T1000 (cell line): ENCODE results near the gene IGF2.

Source experiments
- DNase-seq: peaks from one replicate; lab custom pipeline; 2025; ENCODE audit warnings: mixed read lengths; lab: John Stamatoyannopoulos, UW

IGF2 gene

GRCh38 chr11:2103668-2104523 is 35.3 kb downstream of the IGF2 start:
- DNase-seq = no peak

GRCh38 chr11:2102883-2103213 is 36.3 kb downstream of the IGF2 start:
- DNase-seq = no peak

- DNase-seq = no peak
Observed at GRCh38 chr11:2102132-2102882, 36.9 kb downstream of the IGF2 start.

- DNase-seq = no peak
Observed at GRCh38 chr11:2101171-2101675, 38.0 kb downstream of the IGF2 start.

- no peak for DNase-seq
Observed at GRCh38 chr11:2100361-2101170, 38.6 kb downstream of the IGF2 start.

GRCh38 chr11:2099516-2100349 is 39.5 kb downstream of the IGF2 start:
- no peak for DNase-seq

GRCh38 chr11:2098691-2099515 is 40.3 kb downstream of the IGF2 start:
- no peak for DNase-seq

- no peak for DNase-seq
Observed at GRCh38 chr11:2097998-2098690, 41.0 kb downstream of the IGF2 start.

- DNase-seq = no peak
Observed at GRCh38 chr11:2097356-2097997, 41.7 kb downstream of the IGF2 start.

GRCh38 chr11:2096919-2097301 is 42.3 kb downstream of the IGF2 start:
- DNase-seq = no peak

GRCh38 chr11:2096011-2096918 is 42.9 kb downstream of the IGF2 start:
- no peak for DNase-seq

- no peak for DNase-seq
Observed at GRCh38 chr11:2095542-2095941, 43.6 kb downstream of the IGF2 start.

GRCh38 chr11:2095198-2095520 is 44.0 kb downstream of the IGF2 start:
- DNase-seq = no peak

- no peak for DNase-seq
Observed at GRCh38 chr11:2094354-2095197, 44.6 kb downstream of the IGF2 start.

GRCh38 chr11:2093575-2094353 is 45.4 kb downstream of the IGF2 start:
- DNase-seq = no peak

- no peak for DNase-seq
Observed at GRCh38 chr11:2092956-2093412, 46.2 kb downstream of the IGF2 start.

- DNase-seq = no peak
Observed at GRCh38 chr11:2092464-2092910, 46.7 kb downstream of the IGF2 start.
